ENCODE data around the gene SLC49A3.
"Not testable (repeated sequence)": the region's sequence is repeated elsewhere in the genome, so short reads cannot be mapped to it uniquely, and the experiment has no call there.

SLC49A3 gene

DNA sequence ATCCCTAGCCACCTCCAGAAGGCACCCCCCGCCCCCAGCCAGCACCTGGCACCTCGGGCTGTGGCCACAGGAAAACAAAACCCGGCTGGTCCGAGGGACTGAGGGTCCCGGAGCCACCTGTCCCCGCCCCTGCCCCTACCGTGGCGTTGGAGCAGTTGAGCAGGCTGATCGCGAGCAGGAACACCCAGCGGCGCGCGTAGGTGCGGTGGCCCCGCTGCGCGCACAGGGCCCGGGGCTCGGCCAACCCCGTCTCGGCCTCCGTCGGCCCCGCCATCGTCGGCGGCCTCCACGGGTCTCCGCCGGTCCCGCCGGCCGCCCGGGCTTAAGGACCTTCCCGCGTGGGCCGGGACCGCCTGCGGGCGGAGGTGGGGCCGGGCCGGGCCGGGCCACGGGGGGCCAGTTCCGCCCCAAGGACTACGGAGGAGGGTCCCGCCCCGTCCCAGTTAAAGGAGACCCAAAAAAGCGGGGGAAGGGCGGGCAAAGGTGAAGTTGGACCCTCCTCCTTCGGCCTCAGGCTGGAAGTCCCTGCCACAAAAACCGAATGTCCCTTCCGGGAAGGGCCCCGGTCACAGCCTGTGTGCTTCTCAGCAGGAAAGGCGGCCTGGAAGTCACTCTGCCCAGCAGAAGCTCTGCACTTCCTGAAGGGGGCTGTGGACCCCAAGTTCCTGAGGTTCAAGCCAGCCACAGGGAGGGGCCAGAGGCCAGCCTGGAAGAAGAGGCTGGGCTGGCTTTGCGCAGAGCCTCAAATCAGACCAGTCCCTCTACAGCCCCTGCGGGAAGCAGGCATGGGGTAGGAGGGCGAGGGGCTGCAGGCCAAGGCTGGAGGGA, at the start of gene SLC49A3:
SLC49A3 (minus strand) TSS at position 298 of the 828 bp plus-strand sequence; CDS start at position 274, 24 bp downstream.
- in situ Hi-C loops (cut with MboI; ENCODE audit: low sequenced_read_pairs) = no loop called here

DNA sequence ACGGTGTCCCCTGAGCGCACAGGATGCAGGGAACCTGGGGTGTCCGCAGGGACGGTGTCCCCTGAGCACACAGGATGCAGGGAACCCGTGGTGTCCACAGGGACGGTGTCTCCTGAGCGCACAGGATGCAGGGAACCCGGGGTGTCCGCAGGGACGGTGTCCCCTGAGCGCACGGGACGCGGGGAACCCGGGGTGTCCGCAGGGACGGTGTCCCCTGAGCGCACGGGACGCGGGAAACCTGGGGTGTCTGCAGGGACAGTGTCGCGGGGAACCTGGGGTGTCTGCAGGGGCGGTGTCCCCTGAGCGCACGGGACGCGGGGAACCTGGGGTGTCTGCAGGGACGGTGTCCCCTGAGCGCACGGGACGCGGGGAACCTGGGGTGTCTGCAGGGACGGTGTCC, 47.6 kb upstream of the SLC49A3 start:
- in situ Hi-C loops (cut with MboI; ENCODE audit: low sequenced_read_pairs) = not testable (repeated sequence)

DNA sequence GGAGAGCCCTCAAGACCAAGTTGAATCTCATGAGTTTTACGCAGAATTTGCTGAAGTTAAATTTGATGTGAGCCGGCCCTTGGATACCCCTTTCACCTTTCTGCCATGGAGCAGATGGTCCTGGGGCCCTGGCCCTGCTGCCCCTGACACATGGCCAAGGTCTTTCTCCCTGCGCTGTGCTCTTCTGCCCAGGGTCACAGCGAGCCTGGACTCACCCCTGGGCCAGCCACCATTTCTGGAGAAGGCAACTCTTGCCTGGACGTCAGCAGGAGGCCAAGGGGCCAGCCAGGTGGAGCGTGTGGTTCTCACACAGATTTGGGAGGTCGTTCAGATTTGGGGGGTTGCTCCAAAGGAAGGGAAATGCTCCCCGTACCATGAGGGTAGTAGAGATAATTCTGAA, 46.6 kb upstream of the SLC49A3 start:
- in situ Hi-C loops (cut with MboI; ENCODE audit: low sequenced_read_pairs) = no loop called here

DNA sequence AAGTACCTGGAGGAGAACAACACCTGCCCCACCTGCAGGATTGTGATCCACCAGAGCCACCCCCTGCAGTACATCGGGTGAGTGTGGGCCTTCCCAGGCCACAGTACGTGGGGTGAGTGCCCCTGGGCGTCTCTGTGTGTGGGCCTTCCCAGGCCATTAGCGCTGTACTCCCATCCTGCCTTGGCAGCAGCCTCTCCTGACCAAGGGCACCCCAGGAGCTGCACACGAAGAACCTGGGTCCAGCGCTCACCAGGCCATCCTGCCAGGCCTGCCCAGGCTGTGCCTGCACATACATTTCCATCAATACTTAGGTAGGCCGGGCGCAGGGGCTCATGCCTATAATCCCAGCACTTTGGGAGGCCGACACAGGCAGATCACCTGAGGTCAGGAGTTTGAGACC, 46.0 kb upstream of the SLC49A3 start:
- in situ Hi-C loops (cut with MboI; ENCODE audit: low sequenced_read_pairs) = no loop called here

DNA sequence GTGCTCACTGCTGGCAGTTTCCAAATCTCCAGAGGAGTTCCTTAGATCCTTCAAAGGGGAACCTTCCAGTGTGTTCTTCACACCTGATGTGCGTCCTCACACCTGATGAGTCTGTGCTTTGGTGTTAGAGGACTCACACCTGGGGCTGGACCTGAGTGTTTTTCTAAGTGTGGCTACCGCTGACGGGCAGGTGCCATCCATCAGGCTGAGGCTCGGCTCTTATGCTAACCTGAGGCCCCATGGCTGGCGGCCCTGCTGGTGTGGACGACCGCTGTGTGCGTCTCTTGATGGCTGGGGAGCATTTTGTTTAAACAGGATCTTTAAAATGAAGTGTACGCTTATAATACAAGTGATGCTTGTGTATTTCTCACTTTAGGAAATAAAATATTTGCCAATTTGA, 45.1 kb upstream of the SLC49A3 start:
- in situ Hi-C loops (cut with MboI; ENCODE audit: low sequenced_read_pairs) = no loop called here

DNA sequence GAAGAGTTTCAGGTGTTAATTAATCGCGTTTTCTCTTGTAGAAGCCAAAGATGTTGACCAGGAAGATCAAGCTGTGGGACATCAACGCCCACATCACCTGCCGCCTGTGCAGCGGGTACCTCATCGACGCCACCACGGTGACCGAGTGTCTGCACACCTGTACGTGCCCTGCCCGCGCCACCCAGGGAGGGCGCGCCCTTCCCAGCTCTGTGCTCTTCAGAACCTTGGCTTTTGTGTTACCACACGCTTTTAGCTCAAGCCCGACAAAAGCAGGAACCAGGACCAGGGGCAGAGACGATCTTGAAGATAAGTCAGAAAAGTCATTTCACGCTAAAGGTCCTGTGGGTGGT, 44.7 kb upstream of the SLC49A3 start:
- in situ Hi-C loops (cut with MboI; ENCODE audit: low sequenced_read_pairs) = no loop called here

DNA sequence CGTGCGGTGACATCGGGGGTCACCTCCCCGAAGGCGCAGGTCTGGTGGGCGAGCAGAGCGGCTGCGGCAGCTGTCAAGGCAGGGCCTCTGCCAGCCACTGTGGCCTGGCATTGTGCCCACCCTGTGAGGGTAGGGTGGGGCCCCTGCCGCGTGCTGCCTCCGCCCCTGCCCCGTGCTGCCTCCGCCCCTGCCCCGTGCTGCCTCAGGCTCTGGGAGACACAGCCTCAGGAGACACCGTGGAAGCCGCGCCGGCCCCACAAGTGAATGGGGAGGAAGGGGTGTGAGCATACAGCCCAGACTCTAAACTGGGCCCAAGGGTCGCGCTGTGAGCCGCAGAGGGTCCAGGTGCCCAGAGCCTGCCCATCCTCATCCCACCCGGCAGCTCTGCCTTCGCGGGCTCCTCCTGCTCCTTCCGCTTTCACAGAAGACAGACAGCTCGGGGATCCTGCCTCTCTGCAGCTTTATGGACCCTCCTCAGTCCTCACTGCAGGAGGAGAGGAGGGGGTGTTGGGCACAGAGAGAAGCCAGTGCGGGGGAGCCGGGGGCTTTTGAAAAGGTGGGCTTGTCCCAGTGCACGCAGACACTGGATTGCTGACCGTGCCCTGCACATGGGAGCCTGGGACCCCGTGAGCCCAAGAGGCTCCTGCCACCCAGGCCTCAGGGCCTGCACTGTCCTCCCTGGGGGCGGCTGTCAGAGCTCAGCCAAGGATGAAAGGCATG, 44.1 kb upstream of the SLC49A3 start:
- in situ Hi-C loops (cut with MboI; ENCODE audit: low sequenced_read_pairs) = no loop called here

DNA sequence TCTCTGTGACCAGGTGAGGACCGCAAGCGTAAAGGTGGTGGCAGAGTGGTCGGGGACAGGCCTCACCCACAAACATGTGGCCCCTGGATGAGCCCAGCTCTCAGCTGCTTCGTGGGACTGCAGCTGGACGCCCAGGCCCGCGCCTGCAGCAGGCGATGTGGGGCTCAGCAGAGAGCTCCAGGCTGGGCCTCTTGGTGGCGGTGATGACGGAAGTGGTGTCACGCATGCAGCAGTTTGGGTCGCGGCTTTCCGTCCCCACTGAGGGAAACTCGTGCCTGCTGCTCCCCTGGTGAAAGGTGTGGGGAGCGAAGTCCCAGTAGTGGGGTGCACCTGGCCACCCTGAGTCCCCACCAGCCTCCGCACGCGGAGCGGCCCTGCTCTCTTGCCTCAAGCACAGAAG, 43.5 kb upstream of the SLC49A3 start:
- in situ Hi-C loops (cut with MboI; ENCODE audit: low sequenced_read_pairs) = no loop called here

DNA sequence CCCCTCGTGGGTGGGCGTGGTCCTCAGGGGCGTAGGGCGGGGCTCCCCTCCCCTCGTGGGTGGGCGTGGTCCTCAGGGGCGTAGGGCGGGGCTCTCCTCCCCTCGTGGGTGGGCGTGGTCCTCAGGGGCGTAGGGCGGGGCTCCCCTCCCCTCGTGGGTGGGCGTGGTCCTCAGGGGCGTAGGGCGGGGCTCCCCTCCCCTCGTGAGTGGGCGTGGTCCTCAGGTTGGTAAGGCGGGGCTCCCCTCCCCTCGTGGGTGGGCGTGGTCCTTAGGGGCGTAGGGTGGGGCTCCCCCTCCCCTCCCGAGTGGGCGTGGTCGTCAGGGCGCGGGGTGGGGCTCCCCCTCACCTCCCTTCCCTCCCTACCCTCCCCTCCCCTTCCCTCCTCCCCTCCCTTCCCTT, 43.0 kb upstream of the SLC49A3 start:
- in situ Hi-C loops (cut with MboI; ENCODE audit: low sequenced_read_pairs) = not testable (repeated sequence)

DNA sequence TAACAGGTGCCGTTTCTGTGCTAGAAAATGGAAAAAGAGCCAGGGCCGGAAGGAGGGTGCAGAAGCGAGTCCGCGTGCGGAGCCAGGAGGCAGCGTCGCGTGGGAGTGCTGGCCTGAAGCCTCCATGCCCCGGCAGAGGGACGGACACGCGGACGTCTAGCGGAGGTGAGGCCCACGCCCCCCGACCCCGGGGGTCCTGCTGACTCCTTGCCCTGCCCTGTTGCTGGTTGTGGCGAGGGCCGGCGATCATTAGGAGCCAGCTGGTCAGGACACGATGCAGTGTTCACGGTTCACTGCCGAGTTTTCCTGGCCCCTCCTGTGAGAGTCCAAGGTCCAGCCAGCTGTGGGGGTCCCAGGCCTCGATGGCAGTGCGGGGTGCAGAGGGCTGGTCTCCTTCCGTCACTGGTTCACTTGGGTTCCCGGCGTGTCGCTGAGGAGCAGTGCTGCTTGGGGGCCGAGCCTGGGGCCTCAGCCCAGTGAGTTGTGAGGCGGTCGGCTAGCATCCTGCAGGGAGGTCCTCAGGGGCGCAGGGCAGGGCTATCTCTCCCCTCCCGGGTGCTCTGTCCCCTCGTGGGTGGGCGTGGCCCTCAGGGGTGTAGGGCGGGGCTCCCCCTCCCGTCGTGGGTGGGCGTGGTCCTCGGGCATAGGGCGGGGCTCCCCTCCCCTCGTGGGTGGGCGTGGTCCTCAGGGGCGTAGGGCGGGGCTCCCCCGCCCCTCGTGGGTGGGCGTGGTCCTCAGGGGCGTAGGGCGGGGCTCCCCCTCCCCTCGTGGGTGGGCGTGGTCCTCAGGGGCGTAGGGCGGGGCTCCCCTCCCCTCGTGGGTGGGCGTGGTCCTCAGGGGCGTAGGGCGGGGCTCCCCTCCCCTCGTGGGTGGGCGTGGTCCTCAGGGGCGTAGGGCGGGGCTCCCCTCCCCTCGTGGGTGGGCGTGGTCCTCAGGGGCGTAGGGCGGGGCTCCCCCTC, 42.3 kb upstream of the SLC49A3 start:
- in situ Hi-C loops (cut with MboI; ENCODE audit: low sequenced_read_pairs) = not testable (repeated sequence)

DNA sequence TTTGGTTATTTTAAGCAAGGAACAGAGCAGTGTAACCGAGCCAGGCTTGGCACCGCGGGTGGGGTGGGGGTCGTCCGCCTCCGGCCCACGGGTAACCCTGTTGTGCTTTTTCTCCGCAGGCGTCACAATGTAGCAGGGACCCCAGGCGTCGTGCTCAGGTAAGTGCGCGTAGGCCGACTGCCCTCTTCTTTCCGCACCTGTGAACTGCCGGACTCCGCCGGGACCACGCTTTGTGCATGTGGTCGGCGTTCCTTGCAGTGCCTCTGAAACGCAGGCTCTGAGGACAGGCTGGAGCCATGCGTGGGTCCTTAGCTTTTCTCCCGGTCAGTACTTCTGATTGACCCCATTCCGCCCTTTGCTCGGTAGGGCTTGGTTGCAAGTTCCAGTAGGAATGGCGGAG, 41.6 kb upstream of the SLC49A3 start:
- in situ Hi-C loops (cut with MboI; ENCODE audit: low sequenced_read_pairs) = no loop called here

DNA sequence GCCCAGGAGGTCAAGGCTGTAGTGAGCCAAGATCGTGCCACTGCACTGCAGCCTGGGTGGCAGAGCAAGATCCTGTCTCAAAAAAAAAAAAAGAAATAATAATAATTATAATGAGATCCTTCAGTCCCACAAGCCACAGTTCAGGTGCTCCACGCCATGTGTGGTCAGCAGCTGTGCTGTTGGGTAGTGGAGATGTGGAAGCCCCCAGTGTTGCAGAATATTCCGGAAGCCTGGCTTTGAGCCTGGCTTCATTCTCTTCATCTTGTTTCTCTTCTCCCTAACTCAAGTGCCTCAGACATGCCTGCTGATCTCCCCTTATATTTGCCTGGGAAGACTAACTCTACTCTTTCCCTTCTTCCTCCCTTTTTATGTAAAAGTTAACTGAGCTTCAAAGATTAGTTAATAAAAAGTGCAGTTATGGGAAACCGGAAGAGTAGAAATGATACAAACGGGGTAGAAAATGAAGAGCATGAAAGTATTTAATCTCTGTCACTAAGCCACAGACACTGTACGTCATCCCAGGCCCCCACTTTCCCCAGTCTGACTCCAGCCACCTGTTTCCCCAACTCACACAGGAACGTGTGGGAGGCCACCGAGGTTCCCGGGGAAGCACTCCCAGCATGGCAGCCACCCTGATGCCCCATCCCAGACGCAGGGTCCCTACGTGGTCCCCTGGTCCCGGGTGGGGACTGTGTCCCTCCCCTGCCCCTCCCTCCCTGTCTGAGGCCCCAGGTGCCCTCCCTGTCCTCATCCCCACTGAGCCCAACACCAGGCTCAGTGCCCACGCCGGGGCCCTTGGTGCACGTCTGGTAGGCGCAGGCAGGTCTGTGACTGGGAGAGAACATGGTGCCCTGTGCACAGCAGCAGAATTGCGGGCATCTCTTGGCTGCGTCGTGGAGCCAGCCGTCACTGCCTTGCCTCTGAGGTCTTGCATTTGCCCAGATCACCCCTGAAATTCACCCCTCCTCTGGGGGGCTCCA, 40.7 kb upstream of the SLC49A3 start:
- in situ Hi-C loops (cut with MboI; ENCODE audit: low sequenced_read_pairs) = no loop called here

DNA sequence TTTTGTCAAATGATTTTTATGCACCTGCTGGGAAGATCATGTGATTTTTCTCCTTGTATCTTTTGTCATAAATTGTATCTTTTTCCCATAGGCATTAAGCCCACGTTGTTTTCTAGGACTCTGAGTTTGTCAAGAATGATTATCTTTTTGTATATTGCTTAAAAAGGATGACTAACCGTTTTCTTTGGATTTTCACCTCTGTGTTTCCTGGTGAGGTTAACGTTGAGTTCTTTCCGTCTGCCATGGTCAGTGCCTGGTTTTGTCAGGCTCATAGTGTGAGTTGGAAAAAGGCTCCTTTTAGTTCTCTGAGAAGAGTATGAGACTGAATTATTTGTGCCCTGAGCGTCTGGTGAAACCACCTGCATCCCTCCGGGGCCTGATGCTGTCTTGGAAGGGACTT, 38.6 kb upstream of the SLC49A3 start:
- in situ Hi-C loops (cut with MboI; ENCODE audit: low sequenced_read_pairs) = no loop called here

DNA sequence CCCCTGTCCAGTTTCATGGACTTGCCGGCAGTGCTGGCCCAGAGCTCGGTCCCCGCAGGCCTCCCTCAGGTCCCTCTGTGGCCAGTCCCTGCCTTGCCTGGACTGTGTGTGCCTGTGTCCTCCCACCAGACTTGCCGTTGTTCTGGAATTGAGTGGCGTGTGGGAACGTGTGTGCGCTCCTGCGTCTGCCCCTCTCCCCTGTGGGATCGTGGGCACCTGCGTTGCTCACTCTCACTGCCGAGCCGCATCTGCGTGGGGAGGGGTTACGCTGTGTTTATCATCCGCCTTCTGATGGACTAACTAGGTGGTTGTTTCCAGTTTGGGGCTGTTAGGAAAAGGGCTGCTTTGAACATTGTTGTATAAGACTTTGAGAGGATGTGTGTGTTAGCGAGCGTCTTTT, 37.9 kb upstream of the SLC49A3 start:
- in situ Hi-C loops (cut with MboI; ENCODE audit: low sequenced_read_pairs) = no loop called here

DNA sequence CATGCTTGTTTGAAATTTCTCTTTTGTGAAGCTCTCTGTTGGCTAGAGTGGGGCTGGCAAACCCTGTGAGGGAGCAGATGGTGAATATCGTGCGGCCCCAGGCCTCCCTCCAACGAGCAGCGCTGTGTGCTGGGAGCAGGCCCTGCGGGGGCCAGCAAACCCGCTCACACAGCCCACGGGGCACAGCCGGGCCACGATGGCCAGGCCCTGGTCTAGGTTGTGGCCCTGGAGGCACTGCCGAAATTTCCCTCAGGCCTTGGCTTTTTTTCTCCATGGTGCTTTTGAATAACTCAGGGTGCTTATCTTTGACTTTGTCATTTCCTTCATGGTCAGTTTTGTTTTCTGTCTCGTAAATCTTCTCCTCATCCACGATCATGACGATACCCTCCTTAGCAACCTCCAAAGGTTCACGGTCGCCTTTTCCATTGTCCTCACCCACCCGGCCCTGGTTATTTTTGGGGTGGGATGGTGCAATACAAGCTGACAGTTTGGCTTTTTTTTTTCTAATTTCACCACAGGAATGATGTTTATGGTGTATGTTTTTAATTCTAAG, 37.4 kb upstream of the SLC49A3 start:
- in situ Hi-C loops (cut with MboI; ENCODE audit: low sequenced_read_pairs) = no loop called here

DNA sequence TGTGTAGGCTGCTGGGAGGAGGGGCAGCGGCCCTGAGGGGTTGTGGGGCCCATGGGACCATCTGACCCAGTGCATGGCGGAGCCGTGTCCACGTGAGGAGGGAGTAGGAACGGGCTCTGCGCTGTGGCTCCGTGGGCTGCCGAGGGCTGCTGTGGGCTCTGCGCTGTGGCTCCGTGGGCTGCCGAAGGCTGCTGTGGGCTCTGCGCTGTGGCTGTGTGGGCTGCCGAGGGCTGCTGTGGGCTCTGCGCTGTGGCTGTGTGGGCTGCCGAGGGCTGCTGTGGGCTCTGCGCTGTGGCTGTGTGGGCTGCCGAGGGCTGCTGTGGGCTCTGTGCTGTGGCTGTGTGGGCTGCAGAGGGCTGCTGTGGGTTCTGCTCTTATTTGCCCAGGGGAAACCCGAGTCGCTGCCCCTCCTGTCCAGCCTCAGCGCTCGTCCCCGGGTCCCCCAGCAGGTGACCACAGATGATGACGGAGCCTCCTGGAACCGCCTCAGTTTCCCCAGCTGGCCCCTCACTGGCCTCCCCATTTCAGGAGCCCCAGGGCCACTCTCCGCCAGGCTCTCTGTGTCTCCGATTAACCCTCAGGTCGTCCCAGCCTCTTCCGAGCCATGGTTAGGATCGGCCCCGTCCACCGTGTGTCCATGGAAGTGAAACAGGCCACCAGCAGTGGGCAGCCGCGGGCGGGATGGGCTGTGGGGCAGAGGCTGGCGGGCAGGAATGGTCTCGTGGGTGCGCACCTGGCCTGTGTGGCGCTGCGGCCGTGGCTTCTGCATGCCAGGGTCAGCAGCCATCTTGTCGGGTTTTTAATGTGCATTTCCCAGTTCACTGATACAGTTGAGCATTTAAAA, 36.7 kb upstream of the SLC49A3 start:
- in situ Hi-C loops (cut with MboI; ENCODE audit: low sequenced_read_pairs) = no loop called here

DNA sequence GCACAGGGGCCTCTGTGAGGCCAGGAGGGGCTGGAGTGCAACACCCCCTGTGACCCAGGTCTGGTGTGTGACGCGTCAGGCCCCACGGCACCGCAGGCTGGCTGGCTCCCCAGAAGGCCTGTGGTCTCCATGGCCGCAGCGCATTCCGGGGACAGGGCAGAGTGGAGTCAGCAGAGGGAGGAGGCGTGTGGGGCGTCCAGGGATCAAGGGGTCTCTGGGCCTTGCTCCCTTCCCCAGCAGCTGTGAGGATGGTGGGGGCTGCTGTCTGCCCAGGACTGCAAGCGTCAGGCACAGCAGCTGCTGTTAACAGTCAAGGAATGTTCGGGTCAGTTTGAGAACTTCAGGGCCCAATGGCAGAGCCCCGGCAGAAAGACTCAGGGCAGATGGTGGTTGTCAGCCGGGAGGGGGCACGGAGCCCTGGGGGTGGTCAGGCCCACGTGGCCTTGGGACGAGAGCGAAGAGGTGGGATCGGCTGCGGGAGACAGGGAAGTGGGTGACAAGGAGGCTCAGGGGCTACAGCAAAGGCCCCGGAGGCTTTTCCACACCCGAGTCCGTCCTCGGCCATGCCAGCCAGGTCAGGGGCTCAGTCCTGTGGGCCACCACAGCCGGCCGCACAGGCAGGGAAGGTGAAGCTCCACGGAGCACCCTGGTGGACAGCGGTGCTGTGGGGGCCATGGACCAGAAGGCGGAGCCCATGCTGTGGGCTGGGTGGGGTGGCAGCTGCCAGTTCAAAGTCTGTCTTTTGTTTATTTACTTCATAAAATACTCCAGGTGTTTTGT, 35.0 kb upstream of the SLC49A3 start:
- in situ Hi-C loops (cut with MboI; ENCODE audit: low sequenced_read_pairs) = no loop called here

DNA sequence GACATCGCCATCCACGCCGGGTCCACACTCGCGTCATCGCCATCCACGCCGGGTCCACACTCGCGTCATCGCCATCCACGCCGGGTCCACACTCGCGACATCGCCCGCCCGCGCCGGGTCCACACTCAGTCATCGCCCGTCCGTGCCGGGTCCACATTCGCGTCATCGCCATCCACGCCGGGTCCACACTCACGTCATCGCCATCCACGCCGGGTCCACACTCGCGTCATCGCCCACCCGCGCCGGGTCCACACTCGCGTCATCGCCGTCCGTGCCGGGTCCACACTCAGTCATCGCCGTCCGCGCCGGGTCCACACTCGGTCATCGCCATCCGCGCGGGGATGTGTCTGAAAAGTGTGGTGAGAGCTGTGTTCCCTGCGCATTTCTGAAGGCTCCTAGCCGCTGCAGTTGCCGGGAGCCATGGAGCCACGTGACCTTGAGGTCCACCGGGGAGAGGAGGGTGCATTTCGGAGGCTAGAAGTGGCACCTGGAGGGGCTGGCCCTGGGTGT, 34.0 kb upstream of the SLC49A3 start:
- in situ Hi-C loops (cut with MboI; ENCODE audit: low sequenced_read_pairs) = no loop called here
